Midbrain (tissue), 1 donor: Measurements from ENCODE around the gene TXNDC16.
"Not testable (repeated sequence)": the region's sequence is repeated elsewhere in the genome, so short reads cannot be mapped to it uniquely, and the experiment has no call there.

Experiments used
- DNase-seq: peaks from one replicate; lab custom pipeline; 2025; lab: John Stamatoyannopoulos, UW

Gene TXNDC16

DNA sequence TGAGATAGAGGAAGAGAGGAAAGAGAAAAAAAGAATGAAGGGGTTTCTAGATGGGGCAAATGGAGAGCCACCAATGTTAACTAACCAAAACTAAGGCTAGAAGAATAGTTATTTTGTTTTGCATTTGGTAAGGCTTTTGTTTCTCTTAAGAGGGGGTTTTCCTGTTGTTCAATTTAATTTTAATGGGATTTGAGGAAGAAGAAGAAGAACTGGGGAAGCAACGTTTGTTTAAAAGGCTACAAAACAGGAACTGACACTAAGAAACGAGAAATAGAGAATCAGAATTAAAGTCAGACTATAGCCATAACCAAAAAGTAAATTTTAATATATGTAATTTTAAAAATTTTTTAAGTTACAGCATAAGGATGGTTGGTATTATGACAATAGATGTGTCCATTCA lies 13.7 kb downstream of the TXNDC16 start:
- no peak for DNase-seq

DNA sequence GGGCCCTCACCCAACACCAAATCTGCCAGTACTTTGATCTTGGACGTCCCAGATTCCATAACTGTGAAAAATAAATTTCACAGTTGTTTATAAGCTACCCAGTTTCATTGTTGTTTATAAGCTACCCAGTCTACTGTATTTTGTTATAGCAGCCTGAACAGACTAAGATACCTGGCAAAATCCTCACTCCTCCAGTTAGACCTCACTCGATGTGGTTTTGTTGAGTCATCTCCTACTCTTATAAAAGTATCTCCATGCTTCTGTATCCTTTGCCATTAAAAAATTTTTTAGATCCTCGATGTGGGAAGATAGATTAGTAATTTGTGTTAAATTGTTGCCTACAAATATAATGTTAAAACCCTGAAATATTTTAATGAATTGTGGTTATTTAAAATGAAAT lies 16.0 kb downstream of the TXNDC16 start:
- no peak for DNase-seq

DNA sequence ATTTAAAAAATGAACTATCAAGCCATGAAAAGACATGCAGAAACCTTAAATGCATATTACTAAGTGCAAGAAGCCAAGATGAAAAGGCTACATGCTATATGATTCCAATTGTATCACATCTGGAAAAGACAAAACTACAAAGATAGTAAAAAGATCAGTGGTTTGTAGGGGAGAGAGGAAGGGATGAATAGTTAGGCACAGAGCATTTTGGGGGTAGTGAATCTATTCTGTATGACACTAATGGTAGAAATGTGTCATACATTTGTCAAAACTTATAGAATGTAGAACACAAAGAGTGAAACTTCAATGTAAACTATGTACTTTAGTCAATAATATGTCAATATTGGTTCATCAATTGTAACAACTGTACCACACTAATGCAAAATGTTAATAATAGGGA lies 20.8 kb downstream of the TXNDC16 start:
- no peak for DNase-seq

DNA sequence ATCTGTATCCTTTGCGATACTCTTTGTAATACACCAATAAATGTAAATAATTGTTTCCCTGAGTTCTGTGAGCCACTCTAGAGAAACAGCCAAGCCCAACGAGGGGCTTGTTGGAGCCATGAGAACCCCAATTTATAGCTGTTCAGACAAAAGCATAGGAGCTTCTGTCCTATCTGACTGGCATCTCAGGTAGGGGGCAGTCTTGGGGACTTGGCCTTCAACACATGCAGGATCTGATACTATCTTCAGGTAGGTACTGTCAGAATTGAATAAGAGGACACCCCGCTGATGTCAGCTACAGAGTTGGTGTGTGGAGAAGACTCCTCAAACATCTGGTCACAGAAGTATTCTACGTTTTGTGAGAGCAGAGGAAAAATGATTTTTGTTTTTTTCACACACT lies 25.3 kb downstream of the TXNDC16 start:
- no peak for DNase-seq

DNA sequence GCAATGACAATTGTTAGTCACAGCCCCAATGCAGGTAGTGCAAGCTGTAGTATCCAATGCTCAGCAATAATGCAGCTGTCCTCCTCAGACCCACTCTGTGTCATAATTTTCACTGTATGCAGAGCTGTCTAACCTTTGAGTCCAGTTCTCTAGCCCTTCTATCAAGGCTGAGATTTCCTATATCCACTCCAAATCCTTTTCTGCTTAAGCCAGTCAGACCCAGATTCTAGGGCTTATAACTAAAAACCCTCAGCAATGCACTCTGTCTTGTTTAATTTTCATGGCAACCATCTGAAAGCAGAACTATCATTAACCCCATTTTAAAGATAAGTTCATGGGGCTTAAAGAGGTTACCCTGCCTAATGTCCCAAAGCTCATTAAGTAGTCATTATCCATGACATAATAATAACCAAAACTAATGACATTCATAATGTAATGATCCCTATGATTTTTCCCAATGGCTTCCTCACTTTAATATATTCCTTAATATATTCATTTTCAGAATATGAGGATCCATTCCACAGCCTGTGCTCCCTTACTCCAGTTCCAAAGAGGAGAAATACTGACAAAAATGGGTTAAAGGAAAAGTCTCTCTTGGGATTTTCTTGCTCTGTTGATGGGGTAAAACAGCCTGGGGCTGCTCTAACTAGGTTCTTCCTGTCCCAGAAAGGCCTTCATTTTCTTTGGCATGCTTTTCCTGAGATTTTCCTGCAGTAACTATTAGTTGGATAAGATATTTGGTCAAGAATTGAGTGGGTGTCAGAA lies 29.5 kb downstream of the TXNDC16 start:
- no peak for DNase-seq

DNA sequence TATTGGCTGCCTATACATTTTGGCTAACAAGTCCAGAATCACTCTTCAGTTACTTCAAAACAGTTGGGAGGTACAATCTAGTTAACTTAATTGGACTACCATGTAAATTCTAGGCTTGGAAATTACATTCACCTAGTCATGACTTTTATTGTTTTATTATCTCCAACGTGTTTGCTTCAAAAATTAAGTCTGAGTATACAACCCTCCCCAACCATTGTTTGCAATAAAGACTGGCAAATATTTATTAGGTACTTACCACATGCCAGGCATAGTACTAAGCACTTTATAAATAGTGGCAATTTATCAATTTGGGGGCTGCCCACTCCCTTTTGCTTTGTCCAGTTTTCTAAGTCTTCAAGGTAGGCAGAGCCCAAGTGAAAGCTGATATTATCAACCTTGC lies 30.3 kb downstream of the TXNDC16 start:
- no peak for DNase-seq

DNA sequence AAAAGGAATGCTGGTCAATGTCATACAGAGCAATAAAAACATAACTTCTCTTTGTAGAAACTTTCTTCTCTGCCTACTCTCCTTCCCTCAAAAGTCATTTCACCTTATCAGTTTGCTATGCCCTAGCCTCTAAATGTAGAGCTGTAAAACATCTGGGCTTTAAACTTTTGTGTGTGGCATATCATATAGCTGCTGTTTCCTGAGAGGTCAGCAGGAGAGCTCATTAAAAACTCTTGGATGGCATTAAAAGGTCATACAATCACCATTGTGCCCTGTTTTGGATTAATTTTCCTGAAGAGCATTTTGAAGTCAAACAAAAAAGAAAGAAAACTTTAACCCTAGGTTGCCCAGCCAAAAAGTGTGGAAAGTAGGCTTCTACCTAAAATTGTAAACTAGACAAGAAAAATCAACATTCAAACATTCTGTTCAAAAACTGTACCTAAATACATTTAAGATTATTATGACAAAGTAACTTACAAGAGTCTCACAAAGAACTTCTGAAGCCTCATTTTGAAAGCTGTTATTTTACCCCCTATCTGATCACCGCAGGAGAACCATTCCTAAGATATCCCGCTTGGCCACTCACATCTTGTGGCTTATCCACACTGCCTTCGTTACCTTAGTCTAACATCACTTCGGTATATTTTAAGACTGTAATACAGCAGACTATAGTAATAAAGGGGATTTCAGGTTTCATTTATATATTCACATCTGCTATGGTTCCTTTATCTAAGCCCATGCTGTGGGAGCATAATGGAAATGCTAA lies 38.1 kb downstream of the TXNDC16 start:
- no peak for DNase-seq

DNA sequence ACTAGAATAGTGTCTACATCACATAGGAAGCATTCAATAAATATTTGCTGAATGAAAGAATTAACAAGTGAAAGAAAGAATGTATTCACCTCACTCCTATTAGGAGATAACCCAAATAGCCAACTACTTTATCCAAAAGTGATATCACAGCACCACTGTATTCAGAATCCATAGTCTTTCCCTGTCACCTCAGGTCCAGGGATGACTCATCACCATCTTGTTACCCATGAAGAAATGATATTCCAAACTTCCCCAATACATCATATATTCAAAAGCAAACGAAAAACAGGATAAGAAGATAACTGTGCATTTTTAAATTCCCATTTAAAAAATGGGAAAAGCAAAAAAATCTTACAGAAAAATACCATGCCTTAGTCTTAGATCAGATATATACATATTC lies 39.1 kb downstream of the TXNDC16 start:
- no peak for DNase-seq

DNA sequence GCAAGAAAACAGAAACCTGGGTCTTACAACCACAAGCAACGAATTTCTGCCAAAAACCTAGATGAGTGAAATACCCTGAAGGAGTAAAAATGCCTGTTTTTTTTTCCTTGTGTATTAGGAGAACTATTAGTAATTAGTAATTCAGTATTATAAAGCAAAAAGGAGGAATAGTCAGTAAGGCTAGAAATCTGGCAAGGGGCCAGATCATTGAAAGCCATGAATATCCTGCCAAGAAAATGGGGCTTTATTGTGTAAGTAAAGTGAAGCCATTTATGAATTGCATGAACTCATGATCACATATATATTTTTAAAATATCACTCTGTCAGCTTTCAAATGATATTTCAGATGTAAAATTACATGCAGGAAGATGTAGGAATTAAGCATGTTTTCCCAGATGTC lies 57.9 kb downstream of the TXNDC16 start:
- no peak for DNase-seq

DNA sequence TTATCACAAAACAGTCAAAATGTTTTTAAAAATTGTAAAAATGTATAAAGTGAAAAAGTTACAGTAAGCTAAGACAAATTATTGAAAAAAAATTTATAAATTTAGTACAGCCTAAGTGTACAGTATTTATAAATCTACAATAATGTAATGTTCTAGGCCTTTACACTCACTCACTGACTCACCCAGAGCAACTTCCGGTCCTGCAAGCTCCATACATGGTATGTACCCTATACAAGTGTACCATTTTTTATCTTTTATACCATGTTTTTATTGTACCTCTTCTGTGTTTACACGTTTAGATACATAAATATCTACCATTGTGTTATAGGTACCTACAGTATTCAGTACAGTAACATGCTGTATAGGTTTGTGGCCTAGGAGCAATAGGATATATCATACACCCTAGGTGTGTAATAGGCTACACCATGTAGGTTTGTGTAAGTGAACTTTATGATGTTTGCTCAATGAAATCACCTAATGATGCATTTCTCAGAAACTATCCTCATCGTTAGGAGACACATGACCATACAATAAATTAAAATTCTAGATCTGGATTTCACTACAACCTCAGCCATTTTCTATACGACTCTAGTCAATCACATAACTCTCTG lies 66.8 kb downstream of the TXNDC16 start:
- no peak for DNase-seq

DNA sequence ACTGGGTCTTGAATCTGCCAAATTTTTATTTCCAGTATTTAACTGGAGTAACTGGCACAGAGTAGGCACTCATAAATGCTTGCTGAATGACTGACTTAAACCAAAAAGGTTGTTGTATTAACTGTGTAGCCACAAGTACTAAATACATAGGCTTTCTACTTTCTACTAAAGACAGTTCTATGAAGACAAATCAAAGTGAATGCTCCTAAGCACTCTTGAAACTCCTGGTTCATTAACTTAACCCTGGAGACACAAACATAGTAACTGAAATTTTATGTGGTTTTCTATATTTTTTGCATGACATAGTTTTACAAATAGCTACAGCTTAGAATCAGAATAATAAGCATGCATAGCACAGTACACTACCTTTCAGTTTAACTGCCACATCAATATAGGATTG lies 70.4 kb downstream of the TXNDC16 start:
- no peak for DNase-seq

DNA sequence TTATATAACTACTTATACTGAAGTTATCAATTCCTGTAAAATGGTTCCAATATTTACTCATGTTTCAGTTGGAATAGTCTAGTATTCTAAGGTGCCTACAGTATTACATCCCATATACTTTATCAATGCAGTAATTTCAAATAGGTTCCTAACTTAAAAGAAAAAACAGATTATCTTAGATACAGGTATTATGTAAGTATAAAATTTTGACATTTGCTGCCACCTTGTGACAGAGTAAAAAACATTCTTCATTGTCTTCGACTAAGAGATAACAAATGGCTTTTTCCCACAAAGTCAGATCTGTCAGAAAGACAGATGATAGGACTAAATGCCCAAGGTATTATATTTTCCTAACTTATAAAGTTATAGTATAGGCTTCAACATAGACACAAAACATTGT lies 78.7 kb downstream of the TXNDC16 start:
- peak; percentile 18 for DNase-seq

DNA sequence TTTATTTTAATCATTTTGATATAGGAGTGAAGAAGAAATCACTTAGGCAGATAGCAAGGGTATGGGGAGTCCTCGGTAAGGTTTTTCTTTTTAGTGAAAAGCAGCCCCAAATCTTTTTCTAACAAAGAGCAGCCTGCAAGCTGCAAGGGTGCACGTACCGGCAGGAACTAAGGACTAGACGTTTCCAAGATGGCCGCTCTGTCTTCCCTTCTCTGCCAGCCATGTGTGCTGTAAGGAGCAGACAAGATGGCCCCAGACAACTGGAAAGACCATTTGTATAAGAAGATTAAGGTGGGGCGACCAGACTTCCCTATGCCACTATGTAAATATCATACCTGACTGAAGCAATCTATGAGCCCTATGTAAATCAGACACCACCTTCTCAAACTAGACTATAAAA lies 79.6 kb downstream of the TXNDC16 start:
- DNase-seq, result no peak

DNA sequence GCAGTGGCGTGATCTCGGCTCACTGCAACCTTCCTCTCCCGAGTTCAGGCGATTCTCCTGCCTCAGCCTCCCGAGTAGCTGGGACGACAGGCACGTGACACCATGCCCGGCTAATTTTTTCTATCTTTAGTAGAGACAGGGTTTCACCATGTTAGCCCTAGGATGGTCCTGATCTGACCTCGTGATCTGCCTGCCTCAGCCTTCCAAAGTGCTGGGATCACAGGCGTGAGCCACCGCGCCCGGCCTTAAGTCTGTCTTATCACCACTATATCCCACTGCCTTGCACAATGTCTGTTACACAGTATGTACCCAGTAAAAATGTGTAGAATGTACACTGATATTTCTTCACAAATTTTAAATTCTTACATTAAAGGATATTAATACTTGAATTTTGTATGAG lies 80.1 kb downstream of the TXNDC16 start:
- not testable (repeated sequence) for DNase-seq

DNA sequence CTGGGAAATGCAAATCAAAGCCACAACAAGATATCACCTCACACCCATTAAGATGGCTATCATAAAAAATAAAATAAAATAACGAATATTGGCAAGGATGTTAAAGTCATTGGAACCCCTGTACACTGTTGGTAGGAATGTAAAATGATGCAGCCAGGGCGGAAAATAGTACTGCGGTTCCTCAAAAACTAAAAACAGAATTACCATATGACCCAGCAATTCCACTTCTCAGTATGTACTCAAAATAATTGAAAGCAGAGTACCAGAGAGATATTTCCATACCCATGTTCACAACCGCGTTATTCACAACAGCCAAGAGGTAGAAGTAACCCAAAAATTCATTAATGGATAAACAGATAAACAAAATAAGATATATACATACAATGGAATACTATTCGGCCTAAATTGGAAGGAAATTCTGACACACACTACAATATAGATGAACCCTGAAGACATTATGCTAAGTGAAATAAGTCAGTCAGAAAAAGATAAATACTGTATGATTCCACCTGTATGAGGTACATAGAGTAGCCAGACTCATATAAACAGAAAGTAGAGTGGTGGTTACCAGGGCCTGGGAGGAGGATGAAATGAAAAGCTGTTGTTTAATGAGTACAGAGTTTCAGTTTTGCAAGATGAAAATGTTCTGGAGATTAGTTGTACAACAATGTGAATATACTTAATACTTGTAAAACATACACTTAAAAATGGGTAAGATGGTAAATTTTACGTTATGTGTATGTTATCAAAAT lies 84.6 kb downstream of the TXNDC16 start:
- DNase-seq, result no peak

DNA sequence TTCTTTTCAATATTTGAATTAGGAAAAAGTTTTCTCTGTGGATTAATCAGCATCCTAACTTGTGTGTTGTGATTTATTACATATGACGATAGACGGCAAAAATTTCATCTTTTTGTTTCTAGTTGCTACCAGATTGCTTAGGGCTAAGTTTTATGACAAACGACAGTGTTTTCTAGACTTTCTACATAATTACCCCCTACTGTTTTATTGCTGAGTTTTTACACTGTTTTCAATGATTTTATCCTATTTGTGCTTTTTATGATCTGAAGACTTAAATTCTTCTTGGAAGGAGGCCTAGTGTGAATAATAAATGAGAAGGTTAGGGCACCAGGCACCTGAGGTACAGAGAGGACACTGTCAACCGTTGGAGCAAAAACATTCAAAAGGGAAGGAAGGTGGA lies 88.1 kb downstream of the TXNDC16 start:
- no peak for DNase-seq

DNA sequence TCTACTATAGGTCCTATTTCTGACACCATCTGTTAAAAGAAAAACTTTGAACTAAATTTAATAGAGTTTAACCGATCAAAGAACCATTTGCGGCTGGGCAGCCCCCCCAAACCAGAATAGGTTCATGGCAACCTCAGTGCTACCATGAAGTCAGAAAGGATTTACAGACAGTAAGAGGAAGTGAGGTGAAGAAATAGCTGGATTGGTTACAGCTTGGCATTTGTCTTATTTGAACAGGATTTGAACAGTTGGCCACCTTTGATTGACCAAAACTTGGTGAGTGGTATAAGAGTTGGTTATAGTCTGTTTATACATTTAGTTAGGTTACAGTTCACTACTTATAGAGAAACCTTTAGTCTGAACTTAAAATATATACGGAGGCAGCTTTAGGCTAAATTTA lies 88.9 kb downstream of the TXNDC16 start:
- DNase-seq, result no peak

DNA sequence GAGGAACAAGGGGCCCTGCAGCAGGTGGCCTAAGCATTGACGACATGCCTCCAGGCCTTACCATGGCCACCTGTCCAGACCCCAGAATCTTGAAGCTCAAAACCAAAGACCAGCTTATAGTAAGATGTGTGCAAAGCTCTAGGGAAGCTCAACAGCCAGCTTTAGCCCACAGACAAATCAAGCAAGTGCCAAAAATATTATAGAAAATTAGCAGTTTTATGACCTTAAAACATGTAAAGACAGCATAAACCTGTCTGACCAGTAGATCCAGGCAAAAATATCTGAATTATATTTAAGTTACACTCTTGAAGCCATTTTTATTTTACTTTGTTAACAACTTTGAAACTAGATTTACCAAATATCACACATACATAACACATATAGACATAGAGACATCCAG lies 90.6 kb downstream of the TXNDC16 start:
- no peak for DNase-seq

DNA sequence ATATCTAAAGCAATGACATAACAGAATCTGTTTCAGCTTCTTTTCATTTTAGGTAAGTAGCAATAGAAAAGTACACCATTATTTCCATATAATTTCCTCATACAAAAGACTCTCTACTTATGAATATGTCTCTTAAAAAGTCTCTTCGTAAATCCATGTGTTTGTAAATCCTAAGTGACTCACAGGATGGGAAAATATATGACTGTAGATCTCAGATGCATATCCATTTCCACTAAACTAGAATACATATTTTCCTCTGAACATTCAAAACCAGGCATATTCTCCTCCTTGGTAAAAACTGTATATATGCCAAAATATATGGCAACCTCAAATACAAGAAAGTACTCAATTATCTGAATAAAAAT lies 93.6 kb downstream of the TXNDC16 start:
- no peak for DNase-seq

DNA sequence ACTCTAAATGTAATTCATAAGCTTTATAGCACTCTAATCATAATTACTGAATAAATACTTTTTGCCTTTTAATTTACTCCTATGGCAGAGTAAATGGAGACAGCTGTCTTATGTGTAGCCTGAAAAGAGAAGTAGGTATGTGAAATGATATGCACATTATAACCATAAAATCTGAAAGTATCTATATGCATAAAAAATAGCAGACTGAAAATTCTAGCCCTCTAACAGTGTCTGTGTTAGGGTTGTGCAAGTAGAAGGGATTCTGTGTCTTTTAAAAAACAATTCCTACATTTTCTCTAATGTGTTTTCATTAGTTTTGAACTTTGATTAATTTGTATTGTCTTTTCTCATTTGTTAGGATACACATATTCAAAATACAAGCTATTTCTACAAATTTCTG lies 94.9 kb downstream of the TXNDC16 start:
- DNase-seq, result no peak

DNA sequence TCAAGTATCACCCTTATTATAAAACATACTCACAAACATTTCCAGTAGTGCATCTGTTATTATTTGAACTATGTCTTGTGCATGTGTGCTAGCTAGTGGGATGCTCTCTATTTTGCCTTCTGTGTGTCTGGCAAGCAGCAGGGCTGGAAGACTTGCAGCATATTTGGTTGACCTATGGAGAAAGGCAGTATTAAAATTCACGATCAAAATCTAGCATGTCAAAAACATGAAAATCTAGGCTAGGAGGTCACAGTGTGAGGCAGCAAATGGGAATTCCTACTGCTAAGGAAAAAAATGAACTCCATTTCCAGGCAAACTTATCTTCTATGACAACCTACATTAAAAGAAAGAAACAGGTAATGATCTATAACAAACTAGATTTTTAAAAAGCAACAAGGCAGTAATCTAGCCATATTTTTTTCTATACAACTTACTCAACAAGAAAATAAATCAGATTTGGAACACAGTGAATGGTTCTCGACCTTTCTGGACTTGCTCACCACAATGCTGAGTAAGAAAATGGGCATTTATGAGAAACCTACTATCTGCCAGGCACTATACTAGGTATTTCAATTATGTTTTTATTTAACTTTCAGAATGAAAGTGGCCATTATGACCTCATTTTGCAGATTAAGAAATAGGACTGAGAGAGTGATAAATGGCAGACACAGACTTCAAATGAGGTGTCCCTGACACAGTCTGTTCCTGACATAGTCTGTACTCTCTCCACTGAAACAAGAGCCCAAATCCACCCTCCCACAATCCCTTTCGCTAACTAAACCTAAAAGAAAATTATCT lies 96.8 kb downstream of the TXNDC16 start:
- no peak for DNase-seq

DNA sequence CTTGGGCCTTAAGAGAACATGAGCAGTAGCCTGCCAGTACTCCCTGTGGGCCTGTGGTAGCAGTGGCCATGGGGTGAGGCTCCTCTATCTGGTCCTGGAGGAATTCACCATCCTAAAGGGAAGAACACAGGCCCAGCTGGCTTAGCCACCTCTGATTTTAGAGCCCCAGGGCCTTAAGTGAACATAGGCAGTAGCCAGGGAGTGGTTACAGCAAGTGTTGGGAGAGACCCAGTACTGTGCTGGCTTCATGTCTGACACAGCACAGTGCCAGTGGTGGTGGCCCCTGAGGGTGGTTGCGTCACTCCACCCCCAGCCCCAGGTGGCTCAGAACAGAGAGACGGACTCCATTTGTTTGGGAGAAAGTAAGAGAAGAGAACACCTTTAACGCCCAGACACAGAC lies 105.1 kb downstream of the TXNDC16 start:
- no peak for DNase-seq
